CD4-positive, alpha-beta T cell treated with Interleukin-15 for 1 hour (primary cell): ENCODE data around the gene HVCN1.
A peak's percentile ranks its signal among the peaks of the same experiment; 100 is the strongest.

Source experiments
- DNase-seq: peaks from one replicate; pipeline ENCODE4 v3.0.0-alpha.2; 2020

The HVCN1 gene

GRCh38 chr12:110698171-110698902 lies 9.4 kb upstream of the HVCN1 start:
- DNase-seq = peak; percentile 86

- DNase-seq = no peak
Observed at GRCh38 chr12:110697236-110697635, 8.3 kb upstream of the HVCN1 start.

- DNase-seq = no peak
Observed at GRCh38 chr12:110696283-110696682, 7.4 kb upstream of the HVCN1 start.

GRCh38 chr12:110694330-110694901 lies 5.5 kb upstream of the HVCN1 start:
- peak; percentile 43 for DNase-seq

- peak; percentile 51 for DNase-seq
Observed at GRCh38 chr12:110693731-110694130, 4.8 kb upstream of the HVCN1 start.

GRCh38 chr12:110690127-110690430 lies 1.2 kb upstream of the HVCN1 start:
- DNase-seq = no peak

GRCh38 chr12:110689281-110690126 lies 589 bp upstream of the HVCN1 start:
- DNase-seq = peak; percentile 51

GRCh38 chr12:110687396-110688169 lies 1.3 kb downstream of the HVCN1 start:
- no peak for DNase-seq

GRCh38 chr12:110686294-110686903 lies 2.5 kb downstream of the HVCN1 start:
- DNase-seq = no peak

- no peak for DNase-seq
Observed at GRCh38 chr12:110684312-110684836, 4.5 kb downstream of the HVCN1 start.

- DNase-seq = no peak
Observed at GRCh38 chr12:110683888-110684287, 5.0 kb downstream of the HVCN1 start.

GRCh38 chr12:110680032-110680431 lies 8.9 kb downstream of the HVCN1 start:
- DNase-seq = no peak

GRCh38 chr12:110679201-110679600 lies 9.7 kb downstream of the HVCN1 start:
- DNase-seq = no peak

GRCh38 chr12:110677982-110678381 lies 10.9 kb downstream of the HVCN1 start:
- DNase-seq = no peak

- DNase-seq = peak; percentile 39
Observed at GRCh38 chr12:110677206-110677911, 11.6 kb downstream of the HVCN1 start.

- DNase-seq = no peak
Observed at GRCh38 chr12:110676171-110676570, 12.7 kb downstream of the HVCN1 start.

GRCh38 chr12:110670161-110670701 lies 18.7 kb downstream of the HVCN1 start:
- peak; percentile 39 for DNase-seq

- DNase-seq = peak; percentile 35
Observed at GRCh38 chr12:110669193-110669502, 19.8 kb downstream of the HVCN1 start.

GRCh38 chr12:110668480-110669192 lies 20.3 kb downstream of the HVCN1 start:
- DNase-seq = no peak

GRCh38 chr12:110667671-110668070 lies 21.2 kb downstream of the HVCN1 start:
- DNase-seq = no peak

- no peak for DNase-seq
Observed at GRCh38 chr12:110666892-110667291, 22.0 kb downstream of the HVCN1 start.
